WTC11 (cell line): Measurements from ENCODE around the gene DNAJC18. TPM values are rescaled to one million over a fixed set of nuclear protein-coding genes. Genes with fewer than 3 reads are reported as not detected.

Source experiments
- ATAC-seq: fragments of 200-7000 bp; cut with Tn5 transposase; 2 replicates; pipeline ENCODE4 v1.10.0; 2021; ENCODE audit warnings: mild to moderate bottlenecking, moderate library complexity
- CTCF ChIA-PET: fragments of 300-600 bp; sonication (Branson Sonifier 250); formaldehyde crosslinking; loops from one replicate; lab custom pipeline; 2021; ENCODE audit warnings: antibody characterized with exemption; lab: Charles Lee
- POLR2A ChIA-PET: fragments of 350-600 bp; sonication (Branson Sonifier 250); formaldehyde crosslinking; loops from one replicate; lab custom pipeline; 2021; ENCODE audit warnings: antibody characterized with exemption; lab: Charles Lee
- DNase-seq: peaks from one replicate; pipeline ENCODE4 v3.0.0; 2021; ENCODE audit warnings: low spot score
- H3K27ac Mint-ChIP-seq: 2 replicates; pipeline ENCODE4 v1.8.0; 2021; ENCODE audit warnings: mixed read lengths
- H3K27me3 Mint-ChIP-seq: 2 replicates; pipeline ENCODE4 v1.8.0; 2021; ENCODE audit warnings: low read depth, mild to moderate bottlenecking, moderate library complexity, mixed read lengths
- H3K36me3 Mint-ChIP-seq: 2 replicates; pipeline ENCODE4 v1.8.0; 2021; ENCODE audit warnings: mixed read lengths
- H3K4me1 Mint-ChIP-seq: 2 replicates; pipeline ENCODE4 v1.8.0; 2022; ENCODE audit warnings: mixed read lengths
- H3K4me3 Mint-ChIP-seq: 2 replicates; pipeline ENCODE4 v1.8.0; 2021; ENCODE audit warnings: mild to moderate bottlenecking, moderate library complexity, mixed read lengths
- H3K9me3 Mint-ChIP-seq: 2 replicates; pipeline ENCODE4 v1.8.0; 2021; ENCODE audit warnings: mixed read lengths
- ERG ChIP-seq: fragments of 250-450 bp; sonication (Bioruptor Pico); IDR thresholded peaks from 2 replicates; pipeline ENCODE4 v1.8.0; 2021; ENCODE audit warnings: mild to moderate bottlenecking
- ESRRA ChIP-seq: sonication (generic); formaldehyde crosslinking; IDR thresholded peaks from 2 replicates; pipeline ENCODE4 v1.8.1; 2022; ENCODE audit warnings: mild to moderate bottlenecking, missing genetic modification reagents, borderline replicate concordance
- JAZF1 ChIP-seq: fragments of 250-450 bp; sonication (Bioruptor Pico); IDR thresholded peaks from 2 replicates; pipeline ENCODE4 v1.9.0; 2021; ENCODE audit warnings: moderate library complexity, mild to moderate bottlenecking, inconsistent platforms
- MYBL2 ChIP-seq: sonication (generic); formaldehyde crosslinking; IDR thresholded peaks from 2 replicates; pipeline ENCODE4 v1.8.1; 2023; ENCODE audit warnings: mild to moderate bottlenecking, moderate library complexity, missing genetic modification reagents
- NFE2L1 ChIP-seq: sonication (generic); formaldehyde crosslinking; IDR thresholded peaks from 2 replicates; pipeline ENCODE4 v1.8.1; 2023; ENCODE audit warnings: missing genetic modification reagents
- PRRX2 ChIP-seq: fragments of 250-450 bp; sonication (Bioruptor Pico); IDR thresholded peaks from 2 replicates; pipeline ENCODE4 v1.8.0; 2021; ENCODE audit warnings: mild to moderate bottlenecking
- TEAD4 ChIP-seq: sonication (generic); formaldehyde crosslinking; IDR thresholded peaks from 2 replicates; pipeline ENCODE4 v1.8.0; 2022; ENCODE audit warnings: mild to moderate bottlenecking, missing genetic modification reagents
- ZNF138 ChIP-seq: sonication (generic); formaldehyde crosslinking; conservative IDR thresholded peaks from 2 replicates; pipeline ENCODE4 v1.8.1; 2022; ENCODE audit warnings: mild to moderate bottlenecking, moderate library complexity, missing genetic modification reagents
- ZNF219 ChIP-seq: sonication (generic); formaldehyde crosslinking; IDR thresholded peaks from 2 replicates; pipeline ENCODE4 v1.8.0; 2023; ENCODE audit warnings: missing genetic modification reagents, mild to moderate bottlenecking, borderline replicate concordance
- ZNF263 ChIP-seq: sonication (generic); formaldehyde crosslinking; IDR thresholded peaks from 2 replicates; pipeline ENCODE4 v1.8.1; 2022; ENCODE audit warnings: low read depth, mild to moderate bottlenecking, moderate library complexity, missing genetic modification reagents
- ZNF317 ChIP-seq: sonication (generic); formaldehyde crosslinking; IDR thresholded peaks from 2 replicates; pipeline ENCODE4 v1.8.1; 2023; ENCODE audit warnings: low read depth, mild to moderate bottlenecking, moderate library complexity, missing genetic modification reagents, borderline replicate concordance
- ZNF423 ChIP-seq: fragments of 250-450 bp; sonication (Bioruptor Pico); IDR thresholded peaks from 2 replicates; pipeline ENCODE4 v2.1.2; 2022; ENCODE audit warnings: mild to moderate bottlenecking, moderate library complexity
- ZSCAN18 ChIP-seq: fragments of 250-450 bp; sonication (Bioruptor Pico); IDR thresholded peaks from 2 replicates; pipeline ENCODE4 v2.1.2; 2022; ENCODE audit warnings: mild to moderate bottlenecking, moderate library complexity
- total RNA-seq: library from RNA; stranded (reverse); gene quantifications from 3 replicates; pipeline ENCODE4 v1.2.3, GENCODE V29; 2021
- TF ChIP-seq, protein P1 (sequence below): sonication (generic); formaldehyde crosslinking; IDR thresholded peaks from 2 replicates; pipeline ENCODE4 v1.8.1; 2023; ENCODE audit warnings: mild to moderate bottlenecking, missing genetic modification reagents
- TF ChIP-seq, protein P2 (sequence below): sonication (generic); formaldehyde crosslinking; IDR thresholded peaks from 2 replicates; pipeline ENCODE4 v1.8.1; 2022; ENCODE audit warnings: mild to moderate bottlenecking, missing genetic modification reagents, moderate library complexity, borderline replicate concordance
- TF ChIP-seq, protein P3 (sequence below): fragments of 200-600 bp; IDR thresholded peaks from 2 replicates; pipeline ENCODE4 v1.8.0; 2022; ENCODE audit warnings: antibody characterized with exemption
- TF ChIP-seq, protein P4 (sequence below): sonication (generic); formaldehyde crosslinking; IDR thresholded peaks from 2 replicates; pipeline ENCODE4 v1.8.0; 2023; ENCODE audit warnings: mild to moderate bottlenecking, missing genetic modification reagents

DNAJC18 gene
- total RNA-seq, 1 experiment from 2014 or later, result 23.7 TPM

DNA sequence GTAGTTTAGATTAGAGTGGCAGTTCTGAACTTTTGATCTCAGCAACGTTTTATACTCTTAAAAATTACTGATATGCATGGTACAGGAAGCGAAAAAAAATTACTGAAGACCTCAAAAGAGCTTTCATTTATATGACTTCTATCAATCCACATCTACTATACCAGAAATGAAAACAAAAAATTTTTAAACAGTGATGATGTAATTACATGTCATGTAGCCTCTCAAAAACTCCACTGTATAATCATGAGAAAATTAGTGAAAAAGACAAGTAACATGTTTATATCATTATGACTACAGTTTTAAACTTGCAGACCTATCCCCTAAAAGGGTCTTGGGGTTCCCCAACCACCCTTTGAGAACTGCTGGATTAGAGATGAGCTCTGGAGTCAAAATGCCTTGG is 9.3 kb downstream of the DNAJC18 start (continued):
- TF ChIP-seq, protein P1, sequence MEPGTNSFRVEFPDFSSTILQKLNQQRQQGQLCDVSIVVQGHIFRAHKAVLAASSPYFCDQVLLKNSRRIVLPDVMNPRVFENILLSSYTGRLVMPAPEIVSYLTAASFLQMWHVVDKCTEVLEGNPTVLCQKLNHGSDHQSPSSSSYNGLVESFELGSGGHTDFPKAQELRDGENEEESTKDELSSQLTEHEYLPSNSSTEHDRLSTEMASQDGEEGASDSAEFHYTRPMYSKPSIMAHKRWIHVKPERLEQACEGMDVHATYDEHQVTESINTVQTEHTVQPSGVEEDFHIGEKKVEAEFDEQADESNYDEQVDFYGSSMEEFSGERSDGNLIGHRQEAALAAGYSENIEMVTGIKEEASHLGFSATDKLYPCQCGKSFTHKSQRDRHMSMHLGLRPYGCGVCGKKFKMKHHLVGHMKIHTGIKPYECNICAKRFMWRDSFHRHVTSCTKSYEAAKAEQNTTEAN (CRISPR knock-in tag), result no peak
- TF ChIP-seq JAZF1 (CRISPR knock-in tag), result no peak
- no peak for TF ChIP-seq ERG (CRISPR knock-in tag)

GRCh38 chr5:139426203-139426885 is 13.0 kb downstream of the DNAJC18 start:
- no peaks in the 10 kb centered on the region for H3K4me1 Mint-ChIP-seq
- H3K27me3 Mint-ChIP-seq, result no peaks in the 10 kb centered on the region
- POLR2A ChIA-PET, result no interaction called here
- no peak for ATAC-seq
- H3K36me3 Mint-ChIP-seq, result peaks cover 31% of the 10 kb centered on the region
- CTCF ChIA-PET, result interaction anchor here (9.6 kb wide), 1 partner anchor 89 kb away, joined by 208 read pairs; no protein-coding TSS in a partner anchor
- H3K27ac Mint-ChIP-seq, result 0 out of 2 replicates have a peak overlapping the region, but pooled peaks have one; percentile 19
- TF ChIP-seq, protein P2, sequence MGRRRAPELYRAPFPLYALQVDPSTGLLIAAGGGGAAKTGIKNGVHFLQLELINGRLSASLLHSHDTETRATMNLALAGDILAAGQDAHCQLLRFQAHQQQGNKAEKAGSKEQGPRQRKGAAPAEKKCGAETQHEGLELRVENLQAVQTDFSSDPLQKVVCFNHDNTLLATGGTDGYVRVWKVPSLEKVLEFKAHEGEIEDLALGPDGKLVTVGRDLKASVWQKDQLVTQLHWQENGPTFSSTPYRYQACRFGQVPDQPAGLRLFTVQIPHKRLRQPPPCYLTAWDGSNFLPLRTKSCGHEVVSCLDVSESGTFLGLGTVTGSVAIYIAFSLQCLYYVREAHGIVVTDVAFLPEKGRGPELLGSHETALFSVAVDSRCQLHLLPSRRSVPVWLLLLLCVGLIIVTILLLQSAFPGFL (CRISPR knock-in tag), result no peak
- no peak for TF ChIP-seq NFE2L1 (CRISPR knock-in tag)
- no peak for TF ChIP-seq PRRX2 (CRISPR knock-in tag)
- TF ChIP-seq ERG (CRISPR knock-in tag), result no peak
- TF ChIP-seq ZNF138 (CRISPR knock-in tag), result no peak
- TF ChIP-seq, protein P3, sequence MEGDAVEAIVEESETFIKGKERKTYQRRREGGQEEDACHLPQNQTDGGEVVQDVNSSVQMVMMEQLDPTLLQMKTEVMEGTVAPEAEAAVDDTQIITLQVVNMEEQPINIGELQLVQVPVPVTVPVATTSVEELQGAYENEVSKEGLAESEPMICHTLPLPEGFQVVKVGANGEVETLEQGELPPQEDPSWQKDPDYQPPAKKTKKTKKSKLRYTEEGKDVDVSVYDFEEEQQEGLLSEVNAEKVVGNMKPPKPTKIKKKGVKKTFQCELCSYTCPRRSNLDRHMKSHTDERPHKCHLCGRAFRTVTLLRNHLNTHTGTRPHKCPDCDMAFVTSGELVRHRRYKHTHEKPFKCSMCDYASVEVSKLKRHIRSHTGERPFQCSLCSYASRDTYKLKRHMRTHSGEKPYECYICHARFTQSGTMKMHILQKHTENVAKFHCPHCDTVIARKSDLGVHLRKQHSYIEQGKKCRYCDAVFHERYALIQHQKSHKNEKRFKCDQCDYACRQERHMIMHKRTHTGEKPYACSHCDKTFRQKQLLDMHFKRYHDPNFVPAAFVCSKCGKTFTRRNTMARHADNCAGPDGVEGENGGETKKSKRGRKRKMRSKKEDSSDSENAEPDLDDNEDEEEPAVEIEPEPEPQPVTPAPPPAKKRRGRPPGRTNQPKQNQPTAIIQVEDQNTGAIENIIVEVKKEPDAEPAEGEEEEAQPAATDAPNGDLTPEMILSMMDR, result no peak
- no peak for TF ChIP-seq TEAD4
- no peak for TF ChIP-seq ZNF263 (CRISPR knock-in tag)
- no peak for TF ChIP-seq ZNF219 (CRISPR knock-in tag)
- no peak for TF ChIP-seq ZNF317 (CRISPR knock-in tag)
- no peak for TF ChIP-seq MYBL2 (CRISPR knock-in tag)
- H3K4me3 Mint-ChIP-seq, result no peak overlapping the region
- DNase-seq, result no peak
- H3K9me3 Mint-ChIP-seq, result no peaks in the 10 kb centered on the region

- TF ChIP-seq ZNF423 (CRISPR knock-in tag) (no peak), ZSCAN18 (no peak), ESRRA (CRISPR knock-in tag) (no peak)
- TF ChIP-seq, protein P4, sequence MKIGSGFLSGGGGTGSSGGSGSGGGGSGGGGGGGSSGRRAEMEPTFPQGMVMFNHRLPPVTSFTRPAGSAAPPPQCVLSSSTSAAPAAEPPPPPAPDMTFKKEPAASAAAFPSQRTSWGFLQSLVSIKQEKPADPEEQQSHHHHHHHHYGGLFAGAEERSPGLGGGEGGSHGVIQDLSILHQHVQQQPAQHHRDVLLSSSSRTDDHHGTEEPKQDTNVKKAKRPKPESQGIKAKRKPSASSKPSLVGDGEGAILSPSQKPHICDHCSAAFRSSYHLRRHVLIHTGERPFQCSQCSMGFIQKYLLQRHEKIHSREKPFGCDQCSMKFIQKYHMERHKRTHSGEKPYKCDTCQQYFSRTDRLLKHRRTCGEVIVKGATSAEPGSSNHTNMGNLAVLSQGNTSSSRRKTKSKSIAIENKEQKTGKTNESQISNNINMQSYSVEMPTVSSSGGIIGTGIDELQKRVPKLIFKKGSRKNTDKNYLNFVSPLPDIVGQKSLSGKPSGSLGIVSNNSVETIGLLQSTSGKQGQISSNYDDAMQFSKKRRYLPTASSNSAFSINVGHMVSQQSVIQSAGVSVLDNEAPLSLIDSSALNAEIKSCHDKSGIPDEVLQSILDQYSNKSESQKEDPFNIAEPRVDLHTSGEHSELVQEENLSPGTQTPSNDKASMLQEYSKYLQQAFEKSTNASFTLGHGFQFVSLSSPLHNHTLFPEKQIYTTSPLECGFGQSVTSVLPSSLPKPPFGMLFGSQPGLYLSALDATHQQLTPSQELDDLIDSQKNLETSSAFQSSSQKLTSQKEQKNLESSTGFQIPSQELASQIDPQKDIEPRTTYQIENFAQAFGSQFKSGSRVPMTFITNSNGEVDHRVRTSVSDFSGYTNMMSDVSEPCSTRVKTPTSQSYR (CRISPR knock-in tag), result no peak
- no peak for DNase-seq
- H3K27ac Mint-ChIP-seq, result no peak overlapping the region
- H3K4me3 Mint-ChIP-seq, result no peak overlapping the region
- POLR2A ChIA-PET, result no interaction called here
- no peaks in the 10 kb centered on the region for H3K27me3 Mint-ChIP-seq
- no peak for ATAC-seq
- H3K9me3 Mint-ChIP-seq, result no peaks in the 10 kb centered on the region
- CTCF ChIA-PET, result interaction anchor here (0.8 to 9.6 kb wide), 2 partner anchors 11 to 90 kb away, joined by 3 to 208 read pairs; no protein-coding TSS in a partner anchor
- H3K4me1 Mint-ChIP-seq, result no peaks in the 10 kb centered on the region
- peaks cover 31% of the 10 kb centered on the region for H3K36me3 Mint-ChIP-seq
Measured at GRCh38 chr5:139425497-139425896, 13.8 kb downstream of the DNAJC18 start.
